ENCODE measurements around the gene FBN1. TPM values are rescaled to one million over a fixed set of nuclear protein-coding genes. Genes with fewer than 3 reads are reported as not detected.

The FBN1 gene
- total RNA-seq, 4 donors from 2014 or later, result 13.0 to 28.0 (median 20.9) TPM

GRCh38 chr15:48402427-48403177 lies 242.9 kb downstream of the FBN1 start:
- Histone ChIP-seq H3K36me3 (no peaks in the 10 kb centered on the region), H3K4me1 (no peaks in the 10 kb centered on the region), H3K4me3 (no peak overlapping the region), H3K27ac (no peak overlapping the region), H3K9me3 (no peaks in the 10 kb centered on the region), H3K27me3 (no peaks in the 10 kb centered on the region)
- ATAC-seq, result no peak
- intact Hi-C loops (cut with DNase I; ENCODE audit: low total_unique reads), result no loop called here
- in situ Hi-C loops (cut with MboI; ENCODE audit: low sequenced_read_pairs in 4 of 4), result no loop called here
- no peak for DNase-seq
- TF ChIP-seq POLR2A (IDR thresholded peaks at IDR 0.05), result no peak
- no peak for TF ChIP-seq CTCF (IDR thresholded peaks at IDR 0.05 in 4 of 5, conservative IDR thresholded peaks at IDR 0.05 in 1 of 5)

- peak overlapping the region in 3 of 4 donors; percentile 20 to 36 (median 31) for H3K27ac ChIP-seq
- DNase-seq (no peak), ATAC-seq (peak in 1 of 2 donors; percentile 48)
- H3K27me3 ChIP-seq, result no peaks in the 10 kb centered on the region
- TF ChIP-seq POLR2A (IDR thresholded peaks at IDR 0.05), result no peak
- TF ChIP-seq CTCF (IDR thresholded peaks at IDR 0.05 in 4 of 5, conservative IDR thresholded peaks at IDR 0.05 in 1 of 5), result no peak
- intact Hi-C loops (cut with DNase I; ENCODE audit: low total_unique reads) (no loop called here), in situ Hi-C loops (cut with MboI; ENCODE audit: low sequenced_read_pairs in 4 of 4) (no loop called here)
- no peaks in the 10 kb centered on the region for H3K9me3 ChIP-seq
- H3K4me1 ChIP-seq, result no peaks in the 10 kb centered on the region
- H3K36me3 ChIP-seq, result no peaks in the 10 kb centered on the region
- H3K4me3 ChIP-seq, result no peak overlapping the region
These were observed 245.4 kb downstream of the FBN1 start for GRCh38 chr15:48400086-48400485.

- TF ChIP-seq CTCF (IDR thresholded peaks at IDR 0.05 in 4 of 5, conservative IDR thresholded peaks at IDR 0.05 in 1 of 5) (no peak), POLR2A (IDR thresholded peaks at IDR 0.05) (no peak)
- DNase-seq (no peak), ATAC-seq (no peak)
- H3K4me3 ChIP-seq, result no peak overlapping the region
- intact Hi-C loops (cut with DNase I; ENCODE audit: low total_unique reads), result loop anchor here (10.0 kb wide), 1 partner anchor 247 kb away; the partner anchor contains the start of gene FBN1
- H3K27me3 ChIP-seq, result no peaks in the 10 kb centered on the region
- H3K36me3 ChIP-seq, result no peaks in the 10 kb centered on the region
- no peak overlapping the region for H3K27ac ChIP-seq
- peaks cover 0 to 13% of the 10 kb centered on the region in 2 donors for H3K4me1 ChIP-seq
- in situ Hi-C loops (cut with MboI; ENCODE audit: low sequenced_read_pairs in 4 of 4), result no loop called here
- H3K9me3 ChIP-seq, result no peaks in the 10 kb centered on the region
These were observed 247.7 kb downstream of the FBN1 start for GRCh38 chr15:48397841-48398240.

- intact Hi-C loops (cut with DNase I; ENCODE audit: low total_unique reads), result loop anchor here (10.0 kb wide), 1 partner anchor 249 kb away; the partner anchor contains the start of gene FBN1
- Histone ChIP-seq H3K27ac (peak overlapping the region; percentile 58 to 72 (median 70)), H3K4me3 (no peak overlapping the region), H3K36me3 (no peaks in the 10 kb centered on the region), H3K27me3 (no peaks in the 10 kb centered on the region), H3K9me3 (no peaks in the 10 kb centered on the region), H3K4me1 (peaks cover 0 to 13% of the 10 kb centered on the region in 2 donors)
- in situ Hi-C loops (cut with MboI; ENCODE audit: low sequenced_read_pairs in 4 of 4), result no loop called here
- no peak for ATAC-seq
- TF ChIP-seq CTCF (IDR thresholded peaks at IDR 0.05 in 4 of 5, conservative IDR thresholded peaks at IDR 0.05 in 1 of 5) (no peak), POLR2A (IDR thresholded peaks at IDR 0.05) (no peak)
- DNase-seq, result no peak
These were observed 249.5 kb downstream of the FBN1 start for GRCh38 chr15:48396020-48396419.

Data from gastrocnemius medialis (tissue), 4 donors.